Suprapubic skin (tissue), 4 donors: ENCODE results near the gene CYP2C9. TPM values are rescaled to one million over a fixed set of nuclear protein-coding genes. Genes with fewer than 3 reads are reported as not detected.
A peak's percentile ranks its signal among the peaks of the same experiment; 100 is the strongest.
"Not testable (repeated sequence)": the region's sequence is repeated elsewhere in the genome, so short reads cannot be mapped to it uniquely, and the experiment has no call there.

Experiments
- DNase-seq, 2 donors: peaks; one replicate each; pipeline ENCODE4 v3.0.0-alpha.2; 2019; ENCODE audit warnings: low spot score in 2 of 2
- H3K27ac ChIP-seq: fragments of 200-600 bp; sonication (generic); one replicate; pipeline ENCODE4 v1.5.1; 2019
- H3K27me3 ChIP-seq: fragments of 200-600 bp; sonication (generic); one replicate; pipeline ENCODE4 v1.5.1; 2019
- H3K36me3 ChIP-seq: fragments of 200-600 bp; sonication (generic); one replicate; pipeline ENCODE4 v1.5.1; 2019
- H3K4me1 ChIP-seq: fragments of 200-600 bp; sonication (generic); one replicate; pipeline ENCODE4 v1.5.1; 2019
- H3K4me3 ChIP-seq: fragments of 200-600 bp; sonication (generic); one replicate; pipeline ENCODE4 v1.5.1; 2019; ENCODE audit warnings: mild to moderate bottlenecking
- H3K9me3 ChIP-seq: fragments of 200-600 bp; sonication (generic); one replicate; pipeline ENCODE4 v1.5.1; 2019
- CTCF ChIP-seq, 2 donors: fragments of 200-600 bp in 1 of 2; fragments of 450-650 bp in 1 of 2; sonication (generic) in 1 of 2; IDR thresholded peaks; one replicate each; pipeline ENCODE4 v1.5.1; 2016 to 2019; ENCODE audit warnings: antibody characterized with exemption in 2 of 2, mild to moderate bottlenecking in 1 of 2, moderate library complexity in 1 of 2
- EP300 ChIP-seq: sonication (generic); formaldehyde crosslinking; IDR thresholded peaks from one replicate; pipeline ENCODE4 v1.6.1; 2017; ENCODE audit warnings: antibody characterized with exemption
- POLR2A ChIP-seq, 2 donors: fragments of 450-650 bp; IDR thresholded peaks; one replicate each; pipeline ENCODE4 v1.6.1; 2017; ENCODE audit warnings: antibody characterized with exemption in 2 of 2, mild to moderate bottlenecking in 2 of 2, moderate library complexity in 2 of 2
- POLR2AphosphoS5 ChIP-seq, 3 donors: sonication (generic); formaldehyde crosslinking; IDR thresholded peaks; one replicate each; pipeline ENCODE4 v1.6.1; 2017; ENCODE audit warnings: antibody characterized with exemption in 3 of 3
- WGBS: methylation state at CpG from one replicate; pipeline ENCODE4 v1.1.5; 2018; 5-methylcytosine and 5-hydroxymethylcytosine counted together
- total RNA-seq, 4 donors: library from RNA; depleted of rRNA; stranded (reverse); fragments of >200 nt; gene quantifications; one replicate each; pipeline ENCODE4 v1.1.0, GENCODE V29; 2016

The CYP2C9 gene
- total RNA-seq, 4 donors from 2014 or later = 1.5 to 7.2 (median 2.5) TPM

DNA sequence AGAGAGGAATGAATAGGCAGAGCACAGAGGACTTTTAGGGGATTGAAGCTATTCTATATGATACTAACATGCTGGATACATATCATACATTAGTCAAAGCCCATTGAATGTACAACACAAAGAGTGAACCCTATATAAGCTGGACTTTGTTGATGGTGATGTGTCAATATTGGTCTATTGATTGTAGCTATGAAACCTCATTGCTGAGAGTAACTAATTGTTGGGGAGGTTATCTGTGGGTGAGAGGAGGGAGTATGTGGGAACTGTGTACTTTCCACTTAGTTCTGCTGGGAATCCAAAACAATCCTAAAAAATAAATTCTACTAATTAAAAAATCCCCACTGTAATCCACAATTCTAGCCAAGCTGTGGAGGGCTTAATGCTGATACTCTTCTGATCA, 22.0 kb upstream of the CYP2C9 start:
- no peak for TF ChIP-seq POLR2A (IDR thresholded peaks at IDR 0.05)
- Histone ChIP-seq H3K27ac (no peak overlapping the region), H3K4me1 (no peaks in the 10 kb centered on the region), H3K4me3 (no peak overlapping the region), H3K9me3 (peaks cover 20% of the 10 kb centered on the region), H3K27me3 (no peaks in the 10 kb centered on the region), H3K36me3 (no peaks in the 10 kb centered on the region)
- DNase-seq = no peak

DNA sequence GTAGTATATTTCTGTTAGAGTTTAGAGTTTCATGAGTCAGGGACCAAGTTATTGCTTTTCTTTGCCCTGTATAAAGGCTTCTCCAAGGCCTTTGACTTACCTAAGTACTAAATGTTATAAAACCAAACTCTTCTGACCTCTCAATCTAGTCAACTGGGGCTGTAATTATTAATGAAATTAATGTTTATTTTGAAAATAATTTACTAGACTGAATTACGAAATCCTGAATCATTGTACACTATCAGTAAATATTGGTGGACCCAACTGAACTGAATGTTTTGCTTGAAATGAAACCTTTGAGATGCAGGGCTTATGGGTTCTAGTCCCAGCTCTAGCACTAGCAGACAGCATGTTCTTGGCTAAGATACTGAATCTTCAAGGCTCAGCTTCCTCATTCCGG, 1.7 kb upstream of the CYP2C9 start:
- WGBS = 80% methylated on average over 2 of the region's 2 CpGs
- no peak for DNase-seq
- Histone ChIP-seq H3K9me3 (peaks cover 2% of the 10 kb centered on the region), H3K4me1 (no peaks in the 10 kb centered on the region), H3K36me3 (no peaks in the 10 kb centered on the region), H3K4me3 (no peak overlapping the region), H3K27ac (no peak overlapping the region), H3K27me3 (no peaks in the 10 kb centered on the region)
- TF ChIP-seq EP300 (no peak), POLR2A (IDR thresholded peaks at IDR 0.05) (no peak), CTCF (IDR thresholded peaks at IDR 0.05) (no peak), POLR2AphosphoS5 (IDR thresholded peaks at IDR 0.05) (no peak)

DNA sequence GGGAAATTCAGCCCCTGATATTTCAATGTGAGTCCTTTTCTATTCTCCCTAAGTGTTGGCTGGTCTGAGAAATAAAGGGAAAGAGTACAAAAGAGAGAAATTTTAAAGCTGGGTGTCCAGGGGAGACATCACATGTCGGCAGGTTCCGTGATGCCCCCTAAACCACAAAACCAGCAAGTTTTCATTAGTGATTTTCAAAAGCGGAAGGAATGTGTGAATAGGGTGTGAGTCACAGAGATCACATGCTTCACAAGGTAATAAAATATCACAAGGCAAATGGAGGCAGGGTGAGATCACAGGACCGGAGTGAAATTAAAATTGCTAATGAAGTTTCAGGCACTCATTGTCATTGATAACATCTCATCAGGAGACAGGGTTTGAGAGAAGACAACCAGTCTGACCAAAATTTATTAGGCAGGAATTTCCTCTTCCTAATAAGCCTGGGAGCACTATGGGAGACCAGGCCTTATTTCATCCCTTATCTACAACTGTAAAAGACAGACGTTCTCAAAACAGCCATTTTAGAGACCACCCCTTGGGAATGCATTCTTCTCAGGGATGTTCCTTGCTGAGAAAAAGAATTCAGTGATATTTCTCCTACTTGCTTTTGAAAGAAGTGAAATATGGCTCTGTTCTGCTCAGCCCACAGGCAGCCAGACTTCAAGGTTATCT, 5.1 kb downstream of the CYP2C9 start:
- not testable (repeated sequence) for H3K27me3 ChIP-seq, H3K36me3 ChIP-seq, H3K27ac ChIP-seq, H3K4me3 ChIP-seq, H3K4me1 ChIP-seq, DNase-seq, H3K9me3 ChIP-seq
- 89% methylated on average over 5 of the region's 5 CpGs for WGBS

- not testable (repeated sequence) for H3K27ac ChIP-seq, H3K27me3 ChIP-seq, H3K9me3 ChIP-seq, H3K36me3 ChIP-seq, H3K4me1 ChIP-seq, H3K4me3 ChIP-seq, DNase-seq
- WGBS = 74% methylated on average over 4 of the region's 4 CpGs
These were observed 7.7 kb downstream of the CYP2C9 start for GRCh38 chr10:94946181-94946580.

DNA sequence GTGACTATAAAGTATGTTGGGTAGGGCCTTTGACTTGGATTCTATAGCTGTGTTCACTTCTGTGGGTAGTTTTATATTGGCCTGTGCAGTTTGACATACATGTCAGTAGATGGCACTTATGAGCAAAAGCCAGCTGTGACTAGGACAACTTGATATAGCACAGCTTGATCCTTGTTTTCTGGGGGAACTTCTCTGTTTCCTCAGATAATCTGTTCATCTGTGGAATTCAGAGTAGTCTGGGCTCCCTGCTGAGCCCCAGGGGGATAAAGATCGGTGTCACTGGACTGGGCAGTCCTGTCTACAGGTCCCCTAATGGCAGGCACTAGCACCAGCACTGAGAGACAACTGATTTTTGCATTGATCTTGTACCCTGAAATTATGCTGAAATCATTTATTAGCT, 25.4 kb downstream of the CYP2C9 start:
- H3K36me3 ChIP-seq = no peaks in the 10 kb centered on the region
- WGBS = 7% methylated on average over 1 of the region's 1 CpG
- H3K27ac ChIP-seq = no peak overlapping the region
- H3K9me3 ChIP-seq = no peaks in the 10 kb centered on the region
- TF ChIP-seq CTCF (IDR thresholded peaks at IDR 0.05) (peak in 1 of 2 donors; percentile 18), EP300 (no peak)
- H3K4me1 ChIP-seq = no peaks in the 10 kb centered on the region
- no peaks in the 10 kb centered on the region for H3K27me3 ChIP-seq
- DNase-seq = no peak
- no peak overlapping the region for H3K4me3 ChIP-seq

DNA sequence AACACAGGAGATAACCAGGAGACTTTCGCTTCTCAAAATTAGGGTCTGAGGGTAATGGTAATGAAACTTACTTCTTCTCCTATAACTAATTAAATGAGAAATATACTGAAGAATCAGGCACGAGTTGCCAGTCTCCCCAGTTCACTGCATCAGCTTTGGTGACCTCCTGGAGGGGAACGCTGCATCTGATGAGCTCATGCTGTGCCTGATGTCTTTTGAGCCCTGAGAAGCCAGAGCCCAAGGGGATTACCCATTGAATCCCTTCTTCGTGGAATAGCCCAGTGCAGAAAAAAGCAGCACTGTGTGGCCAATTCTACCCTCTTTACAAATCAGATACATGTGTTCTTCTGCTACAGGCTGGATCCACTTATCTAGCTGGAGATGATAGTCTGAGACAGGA, 45.1 kb downstream of the CYP2C9 start:
- no peaks in the 10 kb centered on the region for H3K4me1 ChIP-seq
- H3K27me3 ChIP-seq = no peaks in the 10 kb centered on the region
- H3K9me3 ChIP-seq = no peaks in the 10 kb centered on the region
- H3K36me3 ChIP-seq = no peaks in the 10 kb centered on the region
- no peak for DNase-seq
- no peak overlapping the region for H3K27ac ChIP-seq
- no peak for TF ChIP-seq EP300
- no peak for TF ChIP-seq POLR2A (IDR thresholded peaks at IDR 0.05)
- no peak for TF ChIP-seq CTCF (IDR thresholded peaks at IDR 0.05)
- TF ChIP-seq POLR2AphosphoS5 (IDR thresholded peaks at IDR 0.05) = no peak
- 63% methylated on average over 4 of the region's 4 CpGs for WGBS
- no peak overlapping the region for H3K4me3 ChIP-seq

DNA sequence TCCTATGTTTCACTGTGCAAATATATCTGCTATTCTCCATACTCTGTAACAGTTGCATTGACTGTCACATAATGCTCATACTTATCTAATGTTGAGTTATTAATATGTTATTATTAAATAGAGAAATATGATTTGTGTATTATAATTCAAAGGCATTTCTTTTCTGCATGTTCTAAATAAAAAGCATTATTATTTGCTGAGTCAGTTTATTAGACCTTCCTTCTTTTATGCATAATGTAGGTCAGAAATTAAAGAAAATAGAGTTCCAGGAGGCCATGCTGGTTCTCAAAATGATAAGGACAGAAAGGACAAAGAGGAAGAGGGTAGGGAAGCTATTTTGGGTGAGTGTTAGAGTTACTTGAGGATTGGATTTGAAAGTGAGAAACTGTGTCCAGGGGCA, 50.7 kb downstream of the CYP2C9 start:
- H3K4me3 ChIP-seq = no peak overlapping the region
- DNase-seq = no peak
- TF ChIP-seq EP300 = no peak
- TF ChIP-seq POLR2A (IDR thresholded peaks at IDR 0.05) = no peak
- TF ChIP-seq CTCF (IDR thresholded peaks at IDR 0.05) = no peak
- no peak for TF ChIP-seq POLR2AphosphoS5 (IDR thresholded peaks at IDR 0.05)
- H3K36me3 ChIP-seq = no peaks in the 10 kb centered on the region
- peaks cover 4% of the 10 kb centered on the region for H3K9me3 ChIP-seq
- H3K27me3 ChIP-seq = no peaks in the 10 kb centered on the region
- H3K4me1 ChIP-seq = no peaks in the 10 kb centered on the region
- H3K27ac ChIP-seq = no peak overlapping the region
